HL-60/S4 (cell line): ENCODE data around the gene SEPTIN2.
"Not testable (repeated sequence)": the region's sequence is repeated elsewhere in the genome, so short reads cannot be mapped to it uniquely, and the experiment has no call there.

ENCODE experiments used
- in situ Hi-C: fragments of 300-500 bp; cut with MboI; formaldehyde crosslinking; loops from 2 replicates; pipeline ENCODE4 v1.14.3; 2022; ENCODE audit warnings: low sequenced_read_pairs

SEPTIN2 gene

GRCh38 chr2:241315879-241316631, at the start of gene SEPTIN2:
SEPTIN2 (plus strand) TSS chr2:241315925; CDS start chr2:241324233, 8,308 bp downstream.
- in situ Hi-C loops: no loop called here

DNA sequence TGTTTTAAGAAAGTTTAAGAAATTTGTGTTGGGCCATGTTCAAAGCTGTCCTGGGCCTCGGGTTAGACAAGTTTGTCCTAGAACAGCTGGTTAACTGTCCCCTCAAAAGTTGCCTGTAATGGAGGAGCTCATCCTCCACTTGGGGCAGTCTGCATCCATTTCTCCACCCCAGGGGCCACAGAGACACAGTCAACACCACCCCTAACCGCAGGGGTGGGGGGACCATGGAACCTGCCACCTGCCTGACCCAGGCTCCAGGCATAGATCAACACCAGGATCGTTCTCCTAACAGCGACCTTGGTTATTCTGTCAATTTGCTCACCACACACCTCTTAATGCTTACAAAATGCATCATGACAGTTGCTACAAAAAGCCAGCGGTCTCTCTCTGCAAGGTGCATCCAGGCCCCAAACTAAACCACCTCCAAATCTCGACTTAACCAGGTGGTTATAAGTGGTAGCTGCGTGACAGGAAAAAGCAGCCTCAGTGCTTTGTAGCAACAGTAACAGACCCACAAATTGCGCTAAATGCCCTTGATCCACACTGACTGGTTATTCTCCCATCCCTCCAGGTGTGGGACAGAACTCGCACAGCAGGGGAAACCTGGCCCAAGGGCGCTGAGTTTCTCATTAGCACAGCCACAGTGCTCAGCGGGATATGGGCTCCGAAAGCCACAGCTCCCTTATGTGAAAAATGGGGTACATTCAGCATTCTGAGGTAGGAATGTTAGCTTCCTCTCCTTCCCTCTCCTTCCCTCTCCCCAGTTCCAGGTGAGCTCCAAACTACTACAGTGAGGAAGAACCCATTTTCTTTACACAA, 48.3 kb upstream of the SEPTIN2 start:
- in situ Hi-C loops: no loop called here

GRCh38 chr2:241268306-241268705, 47.4 kb upstream of the SEPTIN2 start:
- in situ Hi-C loops: no loop called here

DNA sequence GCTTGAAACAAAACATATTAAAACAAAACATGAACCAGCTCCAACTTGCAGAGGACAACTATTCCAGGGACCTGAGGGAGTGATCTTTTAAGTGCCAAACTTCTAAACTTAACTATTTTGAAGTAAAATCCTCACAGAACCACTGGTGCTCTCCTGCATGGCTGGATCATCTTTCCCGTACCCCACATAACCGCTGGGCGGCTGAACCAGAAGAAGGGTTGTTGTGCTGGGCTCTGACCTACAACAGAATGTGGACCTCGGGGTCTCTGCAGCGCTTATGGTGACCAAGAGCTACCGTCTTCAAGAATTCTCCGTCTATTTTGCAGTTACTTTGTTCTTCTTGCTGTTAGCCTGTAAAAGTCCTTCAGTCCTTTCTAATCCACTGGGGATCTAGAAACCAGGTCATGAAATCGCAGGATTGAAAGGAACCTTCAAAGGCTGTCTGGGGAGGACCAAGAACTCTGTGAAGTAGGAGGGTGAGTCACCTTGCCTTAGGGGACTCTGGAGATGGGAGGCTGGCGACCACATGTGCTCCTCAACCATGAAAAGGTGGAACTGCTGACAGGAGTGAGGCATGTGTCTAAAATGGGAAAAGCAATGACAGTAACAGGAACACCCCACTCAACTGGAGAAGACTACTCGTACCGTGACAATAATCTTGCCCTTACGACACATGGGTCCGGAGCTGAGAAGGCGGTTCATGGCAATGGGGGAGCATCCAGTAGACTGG, 46.8 kb upstream of the SEPTIN2 start:
- in situ Hi-C loops: no loop called here

- in situ Hi-C loops: no loop called here
Observed at GRCh38 chr2:241269707-241270520, 45.8 kb upstream of the SEPTIN2 start.

DNA sequence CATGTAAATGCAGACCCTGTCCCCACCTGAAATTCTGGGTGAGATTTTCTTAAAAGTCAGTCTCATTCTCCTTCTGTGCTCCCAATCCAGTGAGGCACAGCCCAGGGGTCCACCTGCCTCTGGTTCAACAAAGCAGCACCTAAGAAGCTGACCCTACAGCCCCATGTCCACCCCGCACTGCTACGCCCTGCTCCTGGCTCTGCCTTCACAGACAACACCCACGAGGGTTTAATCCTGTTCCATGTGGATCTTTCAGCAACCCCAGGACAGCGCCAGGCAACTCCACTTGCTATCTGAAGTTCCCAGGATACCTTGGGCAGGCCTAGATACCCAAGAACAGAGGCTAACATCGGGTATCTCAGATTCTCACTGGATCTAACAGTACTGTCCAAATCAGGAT, 45.2 kb upstream of the SEPTIN2 start:
- in situ Hi-C loops: no loop called here

- in situ Hi-C loops: no loop called here
Observed at GRCh38 chr2:241271706-241272302, 43.9 kb upstream of the SEPTIN2 start.

GRCh38 chr2:241272303-241273209, 43.2 kb upstream of the SEPTIN2 start:
- in situ Hi-C loops: no loop called here

GRCh38 chr2:241273210-241274020, 42.3 kb upstream of the SEPTIN2 start:
- in situ Hi-C loops: no loop called here

GRCh38 chr2:241274127-241274526, 41.6 kb upstream of the SEPTIN2 start:
- in situ Hi-C loops: no loop called here

- in situ Hi-C loops: no loop called here
Observed at GRCh38 chr2:241275504-241275903, 40.2 kb upstream of the SEPTIN2 start.

DNA sequence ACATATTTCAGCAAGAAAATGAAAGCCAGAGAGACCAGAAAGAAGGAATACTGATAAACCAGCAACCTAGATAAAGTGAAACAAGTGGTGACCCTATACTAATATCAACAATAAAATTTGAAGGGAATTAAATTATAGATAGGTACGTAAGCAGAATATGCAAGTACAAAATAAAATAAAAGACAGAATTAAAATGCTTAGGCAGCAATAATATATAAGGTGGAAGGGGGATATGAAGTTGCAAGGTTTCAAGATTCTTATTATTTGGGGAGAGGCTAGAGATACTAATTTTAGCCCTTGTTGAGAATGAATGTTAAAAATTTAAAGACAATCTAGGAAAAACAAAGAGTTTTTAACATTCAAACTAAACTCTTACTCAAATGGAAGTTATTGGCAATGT, 39.8 kb upstream of the SEPTIN2 start:
- in situ Hi-C loops: no loop called here

DNA sequence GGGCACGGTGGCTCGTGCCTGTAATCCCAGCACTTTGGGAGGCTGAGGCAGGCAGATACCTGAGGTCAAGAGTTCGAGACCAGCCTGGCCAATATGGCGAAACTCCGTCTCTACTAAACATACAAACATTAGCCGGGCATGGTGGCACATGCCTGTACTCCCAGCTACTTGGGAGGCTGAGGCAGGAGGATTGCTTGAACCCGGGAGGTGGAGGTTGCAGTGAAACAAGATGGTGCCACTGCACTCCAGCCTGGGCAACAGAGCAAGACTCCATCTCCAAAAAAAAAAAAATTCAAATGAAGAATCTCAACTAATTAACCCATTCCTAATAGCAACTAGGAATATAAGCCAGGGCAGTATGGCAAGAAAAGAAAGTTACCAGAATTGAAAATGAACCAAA, 37.4 kb upstream of the SEPTIN2 start:
- in situ Hi-C loops: not testable (repeated sequence)

DNA sequence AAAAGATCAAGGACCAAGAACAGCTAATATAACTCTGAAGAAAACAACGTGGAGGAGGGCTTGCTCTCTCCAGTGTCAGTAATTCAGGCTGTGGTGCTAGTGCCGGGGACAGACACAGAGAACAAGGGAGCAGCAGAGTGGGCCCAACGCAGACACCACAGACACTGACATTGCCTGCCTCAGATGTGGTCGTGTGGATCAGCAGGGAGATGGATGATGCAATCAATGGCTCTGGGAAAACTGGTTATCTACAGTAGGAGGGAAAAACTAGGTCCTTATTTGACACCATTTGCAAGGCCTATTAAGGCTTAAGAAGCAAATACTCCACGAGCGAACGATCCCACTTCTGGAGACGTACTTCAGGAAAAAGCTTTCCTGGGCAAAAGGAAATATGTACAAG, 36.3 kb upstream of the SEPTIN2 start:
- in situ Hi-C loops: no loop called here

- in situ Hi-C loops: no loop called here
Observed at GRCh38 chr2:241279828-241280227, 35.9 kb upstream of the SEPTIN2 start.

DNA sequence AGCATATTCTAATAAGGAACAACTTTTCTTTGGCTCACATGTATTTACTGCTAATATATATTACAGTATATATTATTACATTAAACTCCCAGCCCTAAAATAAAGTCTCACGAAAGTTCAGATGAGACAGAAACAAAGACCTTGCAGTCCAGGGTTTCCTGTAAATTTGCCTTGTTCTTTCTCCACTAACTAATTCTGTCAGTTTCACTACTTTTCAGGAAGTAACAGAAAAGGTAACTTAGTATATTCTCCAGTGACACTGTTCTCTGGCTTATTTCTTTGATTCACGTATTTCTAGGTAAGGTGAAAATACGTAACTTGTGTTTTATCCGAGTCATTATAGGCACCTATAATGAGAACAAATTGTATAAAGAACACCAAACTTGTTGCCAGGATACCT, 35.4 kb upstream of the SEPTIN2 start:
- in situ Hi-C loops: no loop called here

DNA sequence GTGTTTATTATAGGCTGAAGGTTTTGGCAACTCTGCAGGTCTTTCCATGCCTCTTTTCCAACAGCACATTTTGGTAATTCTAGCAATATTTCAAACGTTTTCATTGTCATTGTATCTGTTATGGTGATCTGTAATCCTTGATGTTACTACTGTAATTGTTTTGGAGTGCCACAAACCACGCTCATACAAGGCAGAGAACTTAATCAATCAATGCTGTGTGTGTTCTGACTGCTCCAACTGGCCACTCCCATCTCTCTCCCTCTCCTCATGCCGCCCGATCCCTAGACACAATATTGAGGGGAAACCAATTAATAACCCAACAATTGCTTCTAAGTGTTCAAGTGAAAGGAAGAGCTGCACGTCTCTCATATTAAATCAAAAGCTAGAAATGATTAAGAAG, 33.2 kb upstream of the SEPTIN2 start:
- in situ Hi-C loops: no loop called here

DNA sequence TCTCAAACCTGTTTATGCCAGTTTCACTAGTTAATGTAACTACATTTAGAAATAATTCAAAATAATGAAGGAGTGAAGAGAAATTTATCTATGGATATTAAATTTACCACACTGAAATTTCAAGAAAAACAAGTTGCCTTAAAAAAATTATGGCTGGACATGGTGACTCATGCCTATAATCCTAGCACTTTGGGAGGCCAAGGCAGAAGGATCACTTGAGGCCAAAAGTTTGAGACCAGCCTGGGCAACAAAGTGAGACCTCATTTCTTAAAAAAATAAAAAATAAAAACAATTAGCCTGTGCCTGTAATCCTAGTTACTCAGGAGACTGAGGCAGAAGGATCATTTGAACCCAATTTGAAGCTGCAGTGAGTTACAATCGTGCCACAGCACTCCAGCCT, 30.1 kb upstream of the SEPTIN2 start:
- in situ Hi-C loops: no loop called here
